Measurements from ENCODE around the gene ZBTB9. TPM values are rescaled to one million over a fixed set of nuclear protein-coding genes. Genes with fewer than 3 reads are reported as not detected.

The ZBTB9 gene
- total RNA-seq, 2 experiments from 2014 or later = 5.5 to 5.7 TPM

DNA sequence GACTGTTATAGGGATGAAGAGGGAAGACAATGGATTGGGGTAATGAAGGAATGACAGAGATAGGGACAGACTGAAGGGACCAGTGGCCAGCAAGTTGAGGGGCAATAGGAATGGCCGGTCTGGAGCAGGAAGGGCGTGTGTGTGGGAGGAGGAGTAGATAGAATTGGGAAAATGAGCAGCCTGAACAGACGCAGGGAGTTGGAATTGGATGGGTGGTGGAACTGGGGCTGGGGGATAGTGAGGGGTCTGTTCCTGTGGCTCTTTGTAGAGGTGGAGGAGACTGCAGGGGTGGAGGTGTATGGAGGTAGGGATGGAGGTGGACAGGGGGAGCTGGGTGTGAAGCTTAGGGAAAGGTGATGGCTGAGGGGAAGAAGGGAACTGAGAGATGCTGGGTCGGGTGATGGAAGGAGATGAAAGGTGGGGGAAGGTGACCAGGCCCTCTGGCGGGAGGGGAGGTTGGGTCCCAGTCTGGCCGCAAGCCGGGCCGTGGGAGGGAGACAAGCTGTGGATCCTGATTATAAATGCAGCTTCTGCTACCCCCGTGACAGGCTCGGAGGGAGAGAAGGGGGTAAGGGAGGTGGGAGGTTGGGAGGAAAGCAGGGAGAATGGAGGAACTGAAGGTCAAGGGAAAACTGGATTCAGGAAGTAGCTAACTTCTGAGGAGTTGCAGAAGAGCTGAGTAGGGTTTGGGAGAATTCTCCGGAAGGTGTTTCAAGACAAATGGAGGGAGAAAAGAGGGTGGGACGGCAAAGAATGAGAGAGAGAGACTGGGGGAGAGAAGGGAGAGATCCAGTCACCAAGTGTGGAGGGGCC, 29.3 kb upstream of the ZBTB9 start:
- DNase-seq (peak in 1 of 14 experiments; percentile 43), ATAC-seq (ENCODE audit: poor library complexity) (no peak)
- H3K4me1 Mint-ChIP-seq (ENCODE audit: low read depth) = peaks cover 73% of the 10 kb centered on the region
- ChIA-PET POLR2A (interaction anchor here (0.9 to 3.0 kb wide), 12 partner anchors 8 to 581 kb away, joined by 3 to 22 read pairs (median 8); partner anchors contain the start of genes B3GALT4, CUTA, LEMD2 and PHF1), CTCF (interaction anchor here (0.6 to 2.7 kb wide), 14 partner anchors 9 to 154 kb away, joined by 3 to 25 read pairs (median 5); partner anchors contain the start of genes B3GALT4, KIFC1, PHF1 and RPS18)
- H3K27me3 ChIP-seq (ENCODE audit: control insufficient read depth in 1 of 2, insufficient read depth in 2 of 2, low read length in 2 of 2) = no peaks in the 10 kb centered on the region
- intact Hi-C loops (cut with DNase I, micrococcal nuclease) = loop anchor here (1.0 to 5.0 kb wide), 3 partner anchors 34 to 153 kb away; partner anchors contain the start of genes KIFC1 (in 1 of the 2), RPS18 (in 1 of the 2) and VPS52 (in 1 of the 2)
- peaks cover 3% of the 10 kb centered on the region for H3K36me3 ChIP-seq (ENCODE audit: insufficient read depth, low read length)
- H3K4me1 ChIP-seq (ENCODE audit: insufficient read depth, low read length) = peaks cover 58% of the 10 kb centered on the region
- H3K4me3 ChIP-seq (ENCODE audit: low read length) = peak overlapping the region; percentile 71
- peak overlapping the region; percentile 94 for H3K4me3 Mint-ChIP-seq
- TF ChIP-seq, protein P1, sequence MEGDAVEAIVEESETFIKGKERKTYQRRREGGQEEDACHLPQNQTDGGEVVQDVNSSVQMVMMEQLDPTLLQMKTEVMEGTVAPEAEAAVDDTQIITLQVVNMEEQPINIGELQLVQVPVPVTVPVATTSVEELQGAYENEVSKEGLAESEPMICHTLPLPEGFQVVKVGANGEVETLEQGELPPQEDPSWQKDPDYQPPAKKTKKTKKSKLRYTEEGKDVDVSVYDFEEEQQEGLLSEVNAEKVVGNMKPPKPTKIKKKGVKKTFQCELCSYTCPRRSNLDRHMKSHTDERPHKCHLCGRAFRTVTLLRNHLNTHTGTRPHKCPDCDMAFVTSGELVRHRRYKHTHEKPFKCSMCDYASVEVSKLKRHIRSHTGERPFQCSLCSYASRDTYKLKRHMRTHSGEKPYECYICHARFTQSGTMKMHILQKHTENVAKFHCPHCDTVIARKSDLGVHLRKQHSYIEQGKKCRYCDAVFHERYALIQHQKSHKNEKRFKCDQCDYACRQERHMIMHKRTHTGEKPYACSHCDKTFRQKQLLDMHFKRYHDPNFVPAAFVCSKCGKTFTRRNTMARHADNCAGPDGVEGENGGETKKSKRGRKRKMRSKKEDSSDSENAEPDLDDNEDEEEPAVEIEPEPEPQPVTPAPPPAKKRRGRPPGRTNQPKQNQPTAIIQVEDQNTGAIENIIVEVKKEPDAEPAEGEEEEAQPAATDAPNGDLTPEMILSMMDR (IDR thresholded peaks at IDR 0.05) = no peak
- H3K27ac Mint-ChIP-seq = peak overlapping the region; percentile 99
- H3K9me3 ChIP-seq (ENCODE audit: control insufficient read depth in 1 of 2, insufficient read depth in 1 of 2, low read length in 2 of 2) = no peaks in the 10 kb centered on the region
- no peaks in the 10 kb centered on the region for H3K27me3 Mint-ChIP-seq
- H3K9me3 Mint-ChIP-seq = no peaks in the 10 kb centered on the region
- H3K36me3 Mint-ChIP-seq (ENCODE audit: low read depth) = peaks cover 5% of the 10 kb centered on the region
- H3K27ac ChIP-seq (ENCODE audit: low read depth in 1 of 2, low read length in 2 of 2) = peak overlapping the region; percentile 86 to 92

DNA sequence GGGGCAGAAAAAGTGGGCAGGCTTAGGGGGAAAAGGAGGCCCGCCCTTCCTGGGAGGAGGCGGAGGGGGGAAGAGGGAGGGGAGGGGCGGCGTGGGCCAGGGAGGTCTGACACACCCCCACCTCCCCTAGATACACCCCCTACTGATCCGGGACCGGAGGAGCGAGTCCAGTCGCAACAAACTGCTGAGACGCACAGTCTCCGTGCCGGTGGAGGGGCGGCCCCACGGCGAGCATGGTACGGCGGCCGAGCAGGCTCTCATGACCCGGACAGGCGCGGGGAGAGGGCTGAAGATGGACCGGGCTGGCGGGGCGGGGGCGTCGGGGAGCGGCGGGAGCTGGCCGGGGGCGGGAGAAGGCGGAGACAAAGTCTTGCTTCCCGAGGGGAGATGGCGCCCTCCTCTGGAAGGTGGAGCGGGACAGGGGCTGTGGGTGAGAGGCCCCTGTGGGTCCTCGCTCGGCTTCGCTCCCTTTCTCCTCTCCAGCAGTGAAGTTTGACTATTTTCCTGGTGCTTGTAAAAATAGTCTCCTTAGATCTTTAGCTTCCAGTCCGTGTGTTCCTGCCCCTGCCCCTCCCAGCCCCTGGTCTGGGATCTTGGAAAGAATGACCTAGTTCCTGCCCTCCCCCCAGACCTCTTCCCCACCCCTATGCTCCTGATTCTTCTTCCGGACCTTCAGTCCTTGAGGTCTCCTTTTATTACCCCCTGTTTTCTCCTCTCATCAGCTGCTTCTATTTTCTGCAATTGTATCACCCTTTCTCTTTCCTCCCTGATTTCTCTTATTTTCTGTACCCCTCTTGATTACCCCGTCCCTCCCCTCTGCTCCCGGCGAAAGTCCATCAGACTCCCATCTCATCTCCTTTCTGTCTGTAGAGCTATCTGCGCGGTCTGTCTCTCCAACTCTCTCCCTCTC, 28.5 kb upstream of the ZBTB9 start:
- TF ChIP-seq, protein P1 (IDR thresholded peaks at IDR 0.05) = peak; percentile 65
- H3K27me3 ChIP-seq (ENCODE audit: control insufficient read depth in 1 of 2, insufficient read depth in 2 of 2, low read length in 2 of 2) = no peaks in the 10 kb centered on the region
- peak overlapping the region; percentile 86 to 92 for H3K27ac ChIP-seq (ENCODE audit: low read depth in 1 of 2, low read length in 2 of 2)
- H3K36me3 Mint-ChIP-seq (ENCODE audit: low read depth) = peaks cover 5% of the 10 kb centered on the region
- ChIA-PET CTCF (interaction anchor here (0.6 to 2.7 kb wide), 14 partner anchors 10 to 154 kb away, joined by 3 to 25 read pairs (median 5); partner anchors contain the start of genes B3GALT4, KIFC1, PHF1 and RPS18), POLR2A (interaction anchor here (0.8 to 3.0 kb wide), 12 partner anchors 9 to 454 kb away, joined by 3 to 22 read pairs (median 8); partner anchors contain the start of genes B3GALT4, CUTA, LEMD2 and PHF1)
- H3K4me3 Mint-ChIP-seq = peak overlapping the region; percentile 94
- peaks cover 60% of the 10 kb centered on the region for H3K4me1 ChIP-seq (ENCODE audit: insufficient read depth, low read length)
- ATAC-seq (ENCODE audit: poor library complexity) (peak; percentile 48), DNase-seq (peak; percentile 65 to 91 (median 80))
- no peaks in the 10 kb centered on the region for H3K27me3 Mint-ChIP-seq
- peaks cover 80% of the 10 kb centered on the region for H3K4me1 Mint-ChIP-seq (ENCODE audit: low read depth)
- peak overlapping the region; percentile 99 for H3K27ac Mint-ChIP-seq
- peaks cover 3% of the 10 kb centered on the region for H3K36me3 ChIP-seq (ENCODE audit: insufficient read depth, low read length)
- H3K9me3 Mint-ChIP-seq = no peaks in the 10 kb centered on the region
- peak overlapping the region; percentile 71 for H3K4me3 ChIP-seq (ENCODE audit: low read length)
- intact Hi-C loops (cut with DNase I, micrococcal nuclease) = loop anchor here (1.0 to 5.0 kb wide), 4 partner anchors 16 to 154 kb away; partner anchors contain the start of genes KIFC1 (in 1 of the 2), RPS18 (in 1 of the 2) and VPS52 (in 1 of the 2)
- no peaks in the 10 kb centered on the region for H3K9me3 ChIP-seq (ENCODE audit: control insufficient read depth in 1 of 2, insufficient read depth in 1 of 2, low read length in 2 of 2)
